ENCODE results near the gene NAA20.
A peak's percentile ranks its signal among the peaks of the same experiment; 100 is the strongest.

The NAA20 gene

DNA sequence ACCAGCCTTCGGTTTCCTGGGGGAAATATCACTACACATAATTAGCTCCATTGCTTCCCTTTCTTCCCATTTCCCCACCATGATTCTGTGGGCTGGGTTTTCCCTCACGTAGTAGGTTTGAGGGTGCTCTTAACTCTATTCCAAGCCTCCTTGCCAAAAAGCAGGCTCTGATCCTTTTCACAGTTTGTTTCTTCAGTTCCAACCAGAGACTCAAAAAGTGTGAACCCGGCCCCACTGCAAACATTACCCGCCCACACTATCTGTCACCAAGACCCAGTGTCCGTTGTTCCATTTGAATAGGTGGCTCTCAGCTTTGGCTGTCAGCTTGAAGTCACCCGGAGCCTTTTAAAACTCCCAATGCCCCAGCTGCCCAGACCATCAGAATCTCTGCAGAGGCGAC lies 11.8 kb upstream of the NAA20 start:
- in situ Hi-C loops (cut with HindIII; ENCODE audit: low pct_ligation_motif_present, low sequenced_read_pairs), result no loop called here
- no peak overlapping the region for H3K4me3 ChIP-seq (ENCODE audit: low read depth, low read length)
- no peak for DNase-seq
- peaks cover 10% of the 10 kb centered on the region for H3K36me3 ChIP-seq (replicated peaks)
- no peak overlapping the region for H3K27ac ChIP-seq
- TF ChIP-seq, protein P1, sequence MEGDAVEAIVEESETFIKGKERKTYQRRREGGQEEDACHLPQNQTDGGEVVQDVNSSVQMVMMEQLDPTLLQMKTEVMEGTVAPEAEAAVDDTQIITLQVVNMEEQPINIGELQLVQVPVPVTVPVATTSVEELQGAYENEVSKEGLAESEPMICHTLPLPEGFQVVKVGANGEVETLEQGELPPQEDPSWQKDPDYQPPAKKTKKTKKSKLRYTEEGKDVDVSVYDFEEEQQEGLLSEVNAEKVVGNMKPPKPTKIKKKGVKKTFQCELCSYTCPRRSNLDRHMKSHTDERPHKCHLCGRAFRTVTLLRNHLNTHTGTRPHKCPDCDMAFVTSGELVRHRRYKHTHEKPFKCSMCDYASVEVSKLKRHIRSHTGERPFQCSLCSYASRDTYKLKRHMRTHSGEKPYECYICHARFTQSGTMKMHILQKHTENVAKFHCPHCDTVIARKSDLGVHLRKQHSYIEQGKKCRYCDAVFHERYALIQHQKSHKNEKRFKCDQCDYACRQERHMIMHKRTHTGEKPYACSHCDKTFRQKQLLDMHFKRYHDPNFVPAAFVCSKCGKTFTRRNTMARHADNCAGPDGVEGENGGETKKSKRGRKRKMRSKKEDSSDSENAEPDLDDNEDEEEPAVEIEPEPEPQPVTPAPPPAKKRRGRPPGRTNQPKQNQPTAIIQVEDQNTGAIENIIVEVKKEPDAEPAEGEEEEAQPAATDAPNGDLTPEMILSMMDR (IDR thresholded peaks at IDR 0.05; ENCODE audit: low read depth, low read length, missing control alignments), result no peak
- no peaks in the 10 kb centered on the region for H3K27me3 ChIP-seq (replicated peaks)

- Histone ChIP-seq H3K27ac (no peak overlapping the region), H3K27me3 (replicated peaks) (no peaks in the 10 kb centered on the region), H3K4me3 (ENCODE audit: low read depth, low read length) (no peak overlapping the region), H3K36me3 (replicated peaks) (no peaks in the 10 kb centered on the region)
- in situ Hi-C loops (cut with HindIII; ENCODE audit: low pct_ligation_motif_present, low sequenced_read_pairs), result no loop called here
- DNase-seq, result no peak
- TF ChIP-seq, protein P1 (IDR thresholded peaks at IDR 0.05; ENCODE audit: low read depth, low read length, missing control alignments), result no peak
Measured at GRCh38 chr20:20009784-20010253, 7.3 kb upstream of the NAA20 start.

DNA sequence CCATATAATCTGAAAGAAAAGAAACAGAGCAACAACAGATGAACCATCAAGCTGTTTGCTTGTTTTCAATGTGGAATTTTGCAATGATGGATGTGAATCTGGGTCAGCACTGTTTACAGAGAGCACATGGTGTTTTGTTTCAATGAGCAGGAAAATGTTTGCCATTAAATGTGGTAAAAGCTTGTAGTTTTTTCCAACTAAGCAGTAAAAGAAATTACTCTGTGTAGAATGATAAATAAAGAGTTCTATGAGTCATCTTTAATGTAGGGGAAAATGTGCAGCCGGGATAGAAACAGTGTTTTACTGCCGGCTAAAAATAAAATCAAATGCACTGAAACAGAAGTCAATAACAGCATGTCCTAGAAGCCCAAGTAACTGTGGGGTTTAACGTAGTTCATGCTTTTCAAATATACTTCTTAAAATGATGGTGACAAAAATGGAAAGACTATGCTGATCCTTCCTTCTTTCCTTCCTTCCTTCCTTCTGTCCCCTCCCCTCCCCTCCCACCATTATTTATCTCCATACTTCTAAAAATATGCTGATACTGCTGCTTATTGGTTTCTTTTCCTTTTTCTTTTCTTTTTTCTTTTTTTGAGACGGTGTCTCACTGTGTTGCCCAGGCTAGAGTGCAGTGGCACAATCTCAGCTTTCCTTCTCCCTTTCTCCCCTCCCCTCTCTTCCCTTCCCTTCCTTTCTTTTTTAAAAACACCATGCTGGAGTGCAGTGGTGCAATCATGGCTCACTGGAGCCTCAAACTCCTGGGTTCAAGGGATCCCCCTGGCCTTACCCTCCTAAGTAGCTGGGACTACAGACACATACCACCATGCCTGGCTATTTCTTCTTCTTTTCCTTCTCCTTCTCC lies 6.3 kb upstream of the NAA20 start:
- no peak for DNase-seq
- H3K36me3 ChIP-seq (replicated peaks), result no peaks in the 10 kb centered on the region
- H3K4me3 ChIP-seq (ENCODE audit: low read depth, low read length), result no peak overlapping the region
- no peak overlapping the region for H3K27ac ChIP-seq
- no peaks in the 10 kb centered on the region for H3K27me3 ChIP-seq (replicated peaks)
- TF ChIP-seq, protein P1 (IDR thresholded peaks at IDR 0.05; ENCODE audit: low read depth, low read length, missing control alignments), result no peak
- in situ Hi-C loops (cut with HindIII; ENCODE audit: low pct_ligation_motif_present, low sequenced_read_pairs), result no loop called here

- Histone ChIP-seq H3K4me3 (ENCODE audit: low read depth, low read length) (no peak overlapping the region), H3K27ac (no peak overlapping the region), H3K36me3 (replicated peaks) (no peaks in the 10 kb centered on the region), H3K27me3 (replicated peaks) (no peaks in the 10 kb centered on the region)
- TF ChIP-seq, protein P1 (IDR thresholded peaks at IDR 0.05; ENCODE audit: low read depth, low read length, missing control alignments), result no peak
- no peak for DNase-seq
- in situ Hi-C loops (cut with HindIII; ENCODE audit: low pct_ligation_motif_present, low sequenced_read_pairs), result no loop called here
Measured at GRCh38 chr20:20012541-20012940, 4.6 kb upstream of the NAA20 start.

DNA sequence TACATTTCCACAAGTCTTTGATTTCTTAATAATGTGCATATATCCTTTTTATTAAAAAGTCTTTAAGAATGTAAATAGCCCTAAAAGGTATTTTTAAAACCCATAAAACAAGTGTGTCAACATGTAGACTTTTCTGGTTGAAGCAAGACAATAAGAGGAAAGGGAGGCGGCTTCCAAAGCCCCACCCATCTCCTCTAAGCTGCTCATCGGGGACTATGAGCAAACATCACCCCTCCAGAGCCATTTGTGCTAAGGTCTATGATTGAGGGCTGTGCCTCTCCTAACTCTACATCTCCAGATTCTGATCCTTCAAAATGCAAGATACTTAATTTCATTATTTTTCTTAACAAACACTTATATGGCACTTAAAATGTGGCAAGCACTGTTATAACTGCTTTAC lies 2.5 kb upstream of the NAA20 start:
- H3K27ac ChIP-seq, result no peak overlapping the region
- H3K36me3 ChIP-seq (replicated peaks), result no peaks in the 10 kb centered on the region
- in situ Hi-C loops (cut with HindIII; ENCODE audit: low pct_ligation_motif_present, low sequenced_read_pairs), result no loop called here
- no peaks in the 10 kb centered on the region for H3K27me3 ChIP-seq (replicated peaks)
- H3K4me3 ChIP-seq (ENCODE audit: low read depth, low read length), result no peak overlapping the region
- TF ChIP-seq, protein P1 (IDR thresholded peaks at IDR 0.05; ENCODE audit: low read depth, low read length, missing control alignments), result no peak
- no peak for DNase-seq

DNA sequence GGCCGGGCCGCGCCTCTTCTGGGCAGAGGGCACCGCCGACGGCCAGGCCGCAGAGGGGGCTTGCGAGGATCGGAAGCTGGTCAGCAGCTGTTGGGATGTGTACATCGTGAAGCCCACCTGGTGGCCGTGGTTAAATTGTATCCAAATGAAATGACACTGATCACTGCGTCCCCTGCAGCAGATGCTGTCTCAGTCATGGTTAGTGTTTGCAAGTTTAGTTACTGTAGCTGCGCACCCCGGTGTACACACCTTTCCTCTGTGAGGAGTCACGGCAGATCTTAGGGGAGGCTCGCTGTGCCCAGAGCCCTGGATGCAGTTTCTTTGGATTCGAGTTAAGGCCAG lies 653 bp downstream of the NAA20 start:
- peak overlapping the region; percentile 63 for H3K27ac ChIP-seq
- TF ChIP-seq, protein P1 (IDR thresholded peaks at IDR 0.05; ENCODE audit: low read depth, low read length, missing control alignments), result no peak
- peak overlapping the region; percentile 87 for H3K4me3 ChIP-seq (ENCODE audit: low read depth, low read length)
- no peaks in the 10 kb centered on the region for H3K27me3 ChIP-seq (replicated peaks)
- in situ Hi-C loops (cut with HindIII; ENCODE audit: low pct_ligation_motif_present, low sequenced_read_pairs), result no loop called here
- H3K36me3 ChIP-seq (replicated peaks), result no peaks in the 10 kb centered on the region
- DNase-seq, result no peak

All from brain microvascular endothelial cell (primary cell).